ENCODE measurements around the gene AFAP1.

Gene AFAP1

GRCh38 chr4:7713757-7714156 lies 225.9 kb downstream of the AFAP1 start:
- no peak for DNase-seq (ENCODE audit: low spot score)

- DNase-seq (ENCODE audit: low spot score): no peak
Measured at GRCh38 chr4:7712021-7712671, 227.5 kb downstream of the AFAP1 start.

- DNase-seq (ENCODE audit: low spot score): no peak
Measured at GRCh38 chr4:7711307-7711963, 228.2 kb downstream of the AFAP1 start.

GRCh38 chr4:7710576-7711306 lies 228.9 kb downstream of the AFAP1 start:
- no peak for DNase-seq (ENCODE audit: low spot score)

GRCh38 chr4:7710126-7710525 lies 229.5 kb downstream of the AFAP1 start:
- DNase-seq (ENCODE audit: low spot score): no peak

- no peak for DNase-seq (ENCODE audit: low spot score)
Measured at GRCh38 chr4:7709431-7709830, 230.2 kb downstream of the AFAP1 start.

GRCh38 chr4:7708981-7709380 lies 230.7 kb downstream of the AFAP1 start:
- no peak for DNase-seq (ENCODE audit: low spot score)

Measured in AG20443 (cell line).